GM12801 (cell line): Measurements from ENCODE around the gene MTHFD1L.

Experiments used
- TF ChIP-seq, protein P1 (sequence below): IDR thresholded peaks from one replicate; pipeline ENCODE4 v1.5.1; 2011; ENCODE audit warnings: control low read depth; ENCODE audit not compliant: insufficient read length; ENCODE audit errors: extremely low read depth

Gene MTHFD1L

GRCh38 chr6:150865406-150866146, at the start of gene MTHFD1L:
MTHFD1L (plus strand) TSS chr6:150865702; CDS start chr6:150865823, 121 bp downstream.
- TF ChIP-seq, protein P1, sequence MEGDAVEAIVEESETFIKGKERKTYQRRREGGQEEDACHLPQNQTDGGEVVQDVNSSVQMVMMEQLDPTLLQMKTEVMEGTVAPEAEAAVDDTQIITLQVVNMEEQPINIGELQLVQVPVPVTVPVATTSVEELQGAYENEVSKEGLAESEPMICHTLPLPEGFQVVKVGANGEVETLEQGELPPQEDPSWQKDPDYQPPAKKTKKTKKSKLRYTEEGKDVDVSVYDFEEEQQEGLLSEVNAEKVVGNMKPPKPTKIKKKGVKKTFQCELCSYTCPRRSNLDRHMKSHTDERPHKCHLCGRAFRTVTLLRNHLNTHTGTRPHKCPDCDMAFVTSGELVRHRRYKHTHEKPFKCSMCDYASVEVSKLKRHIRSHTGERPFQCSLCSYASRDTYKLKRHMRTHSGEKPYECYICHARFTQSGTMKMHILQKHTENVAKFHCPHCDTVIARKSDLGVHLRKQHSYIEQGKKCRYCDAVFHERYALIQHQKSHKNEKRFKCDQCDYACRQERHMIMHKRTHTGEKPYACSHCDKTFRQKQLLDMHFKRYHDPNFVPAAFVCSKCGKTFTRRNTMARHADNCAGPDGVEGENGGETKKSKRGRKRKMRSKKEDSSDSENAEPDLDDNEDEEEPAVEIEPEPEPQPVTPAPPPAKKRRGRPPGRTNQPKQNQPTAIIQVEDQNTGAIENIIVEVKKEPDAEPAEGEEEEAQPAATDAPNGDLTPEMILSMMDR = no peak

GRCh38 chr6:150822932-150823331, 42.6 kb upstream of the MTHFD1L start:
- TF ChIP-seq, protein P1 = no peak

- TF ChIP-seq, protein P1 = no peak
Observed at GRCh38 chr6:150826788-150827187, 38.7 kb upstream of the MTHFD1L start.

DNA sequence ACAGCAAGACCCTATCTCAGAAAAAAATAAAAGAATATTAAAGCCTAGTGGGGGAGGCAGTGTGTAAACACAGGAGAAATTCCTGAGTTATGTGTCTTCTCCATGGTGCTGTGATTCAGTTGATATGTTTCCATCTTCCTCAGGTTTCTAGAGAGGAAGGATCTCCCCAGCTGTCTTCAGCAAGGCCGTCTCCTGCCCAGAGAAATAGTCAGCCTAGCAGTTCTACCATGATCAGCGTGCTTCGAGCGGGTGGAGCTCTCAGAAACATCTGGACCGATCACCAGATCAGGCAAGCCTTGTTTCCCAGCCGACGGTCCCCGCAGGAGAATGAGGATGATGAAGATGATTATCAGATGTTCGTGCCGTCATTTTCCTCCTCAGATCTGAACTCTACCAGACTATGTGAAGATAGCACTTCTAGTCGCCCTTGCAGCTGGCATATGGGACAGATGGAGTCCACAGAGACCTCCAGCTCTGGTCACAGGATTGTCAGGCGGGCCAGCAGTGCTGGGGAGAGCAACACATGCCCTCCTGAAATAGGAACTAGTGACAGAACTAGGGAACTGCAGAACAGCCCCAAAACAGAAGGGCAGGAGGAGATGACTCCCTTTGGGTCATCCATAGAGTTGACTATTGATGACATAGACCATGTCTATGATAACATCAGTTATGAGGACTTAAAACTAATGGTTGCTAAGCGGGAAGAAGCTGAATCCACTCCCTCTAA, 34.9 kb upstream of the MTHFD1L start:
- TF ChIP-seq, protein P1 = no peak

- TF ChIP-seq, protein P1 = no peak
Observed at GRCh38 chr6:150831577-150831976, 33.9 kb upstream of the MTHFD1L start.

GRCh38 chr6:150835620-150836019, 29.9 kb upstream of the MTHFD1L start:
- TF ChIP-seq, protein P1 = no peak

- TF ChIP-seq, protein P1 = no peak
Observed at GRCh38 chr6:150840185-150840584, 25.3 kb upstream of the MTHFD1L start.
